GM21737 (cell line): ENCODE results near the gene TMEM174.

Experiments used
- ATAC-seq: cut with Tn5 transposase; IDR thresholded peaks from one replicate; pipeline ENCODE4 v1.9.1; 2021; ENCODE audit warnings: mild to moderate bottlenecking, moderate library complexity; ENCODE audit not compliant: unreplicated experiment

TMEM174 gene, protein sequence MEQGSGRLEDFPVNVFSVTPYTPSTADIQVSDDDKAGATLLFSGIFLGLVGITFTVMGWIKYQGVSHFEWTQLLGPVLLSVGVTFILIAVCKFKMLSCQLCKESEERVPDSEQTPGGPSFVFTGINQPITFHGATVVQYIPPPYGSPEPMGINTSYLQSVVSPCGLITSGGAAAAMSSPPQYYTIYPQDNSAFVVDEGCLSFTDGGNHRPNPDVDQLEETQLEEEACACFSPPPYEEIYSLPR

DNA sequence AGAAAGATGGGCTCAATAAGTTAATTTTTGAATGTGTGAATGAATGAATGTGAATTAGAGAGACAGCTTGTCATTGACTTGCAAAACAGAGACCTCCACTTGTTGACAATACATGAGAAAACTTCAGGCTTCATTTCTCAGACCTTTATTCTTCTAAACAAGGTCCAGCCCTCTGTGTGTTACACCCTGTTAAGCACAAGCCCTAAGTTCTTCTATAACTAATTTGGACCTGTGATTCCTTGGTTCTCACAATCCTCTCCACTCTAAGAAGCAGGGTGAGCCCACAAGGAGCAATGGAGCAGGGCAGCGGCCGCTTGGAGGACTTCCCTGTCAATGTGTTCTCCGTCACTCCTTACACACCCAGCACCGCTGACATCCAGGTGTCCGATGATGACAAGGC is at the start of gene TMEM174:
Gene TMEM174, plus strand, starts transcription at position 243 of the 400 bp plus-strand sequence. Its CDS starts 51 bp downstream, at position 294.
- no peak for ATAC-seq

DNA sequence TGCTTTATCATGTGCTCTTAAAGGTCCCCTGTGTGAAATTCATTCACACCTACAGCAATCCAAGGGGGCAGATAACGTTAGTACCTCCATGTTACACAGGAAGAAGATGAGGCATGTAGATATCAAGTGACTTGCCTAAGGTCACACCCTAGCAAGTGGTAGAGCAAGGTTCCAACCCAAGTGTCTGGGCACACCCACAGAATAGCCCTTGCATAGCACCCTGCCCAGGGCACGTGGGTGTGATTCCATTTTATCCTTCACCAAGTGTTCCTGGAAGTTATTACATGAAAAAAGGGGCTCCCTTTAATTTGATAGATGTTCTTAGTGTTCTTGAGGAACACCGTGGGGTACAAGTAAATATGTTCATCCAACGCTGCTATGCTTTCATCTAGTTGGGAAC is 47.7 kb upstream of the TMEM174 start:
- ATAC-seq: no peak

DNA sequence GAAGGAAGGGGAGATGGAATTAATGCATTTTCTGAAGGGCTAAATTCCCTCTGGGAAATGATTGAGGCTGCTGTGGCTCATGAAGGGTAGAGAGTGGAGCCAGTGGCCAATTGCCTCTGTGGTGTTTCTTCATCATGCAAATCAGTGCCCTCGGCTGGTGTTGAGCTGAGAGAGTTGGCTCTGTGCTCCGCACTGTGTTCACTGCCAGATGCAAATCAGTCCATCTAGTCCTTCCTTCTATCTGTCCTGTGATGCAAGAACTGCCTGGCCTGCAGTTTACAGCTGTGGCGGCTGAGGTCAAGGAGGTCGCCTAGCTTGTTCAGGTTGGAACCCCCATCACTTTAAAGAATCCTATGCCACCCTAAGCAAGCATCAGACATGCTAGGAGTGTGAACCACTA is 46.6 kb upstream of the TMEM174 start:
- ATAC-seq: no peak

DNA sequence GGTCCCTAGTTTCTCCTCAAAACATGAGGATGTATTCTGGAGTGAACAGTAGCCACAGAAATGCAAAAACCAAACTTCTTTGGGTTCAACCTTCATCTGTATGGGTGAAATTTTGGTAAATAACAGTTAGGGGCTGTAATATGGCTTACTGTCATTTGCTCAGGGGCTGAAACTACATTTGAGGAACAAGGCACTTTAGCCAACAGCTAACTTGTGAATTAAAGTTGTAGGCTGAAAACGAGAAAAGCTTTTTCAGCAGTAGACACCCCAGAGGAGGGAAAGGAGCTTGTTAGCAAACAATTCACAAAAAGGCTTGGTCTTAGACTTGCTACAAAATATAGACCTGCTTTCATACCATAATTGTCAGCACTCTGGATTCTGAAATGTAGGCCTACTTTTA is 46.0 kb upstream of the TMEM174 start:
- no peak for ATAC-seq

DNA sequence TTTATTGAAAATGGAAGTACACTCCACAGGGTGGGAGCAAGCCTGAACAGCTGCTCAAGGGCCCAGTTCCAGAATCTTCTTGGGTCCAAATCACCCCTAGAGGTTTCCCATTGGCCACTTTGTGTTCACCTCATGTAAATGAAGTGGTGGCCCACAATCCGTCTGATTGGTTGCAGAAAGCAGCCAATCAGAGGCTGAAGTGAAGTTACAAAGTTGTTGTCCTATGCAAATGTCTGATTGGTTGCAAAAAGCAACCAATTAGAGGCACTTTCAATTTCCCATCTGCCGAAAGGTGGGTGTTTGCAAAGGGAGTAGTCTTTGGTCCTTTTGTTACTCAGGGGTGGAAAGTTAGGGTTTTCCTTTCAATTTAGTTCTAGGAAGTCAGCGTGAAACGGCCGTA is 43.9 kb upstream of the TMEM174 start:
- ATAC-seq: no peak

DNA sequence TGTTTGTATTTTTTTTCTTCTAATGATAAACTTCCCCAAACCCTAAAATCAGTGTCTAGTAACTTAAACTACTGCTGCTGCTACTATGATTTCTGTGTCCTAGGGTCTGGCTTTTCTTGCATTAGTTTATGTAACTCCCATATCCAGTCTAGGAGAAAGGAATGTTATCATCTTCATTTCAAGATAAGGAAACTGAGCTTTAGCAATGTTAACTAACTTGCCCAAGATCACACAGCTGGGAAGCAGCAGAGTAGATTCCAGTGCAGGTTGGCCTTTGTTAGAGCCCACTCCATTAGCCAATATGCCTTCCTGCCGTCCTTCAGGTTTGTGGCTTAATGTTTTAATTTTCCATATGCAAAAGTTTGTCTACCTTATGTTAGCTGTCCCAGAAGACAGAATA is 42.2 kb upstream of the TMEM174 start:
- ATAC-seq: no peak

DNA sequence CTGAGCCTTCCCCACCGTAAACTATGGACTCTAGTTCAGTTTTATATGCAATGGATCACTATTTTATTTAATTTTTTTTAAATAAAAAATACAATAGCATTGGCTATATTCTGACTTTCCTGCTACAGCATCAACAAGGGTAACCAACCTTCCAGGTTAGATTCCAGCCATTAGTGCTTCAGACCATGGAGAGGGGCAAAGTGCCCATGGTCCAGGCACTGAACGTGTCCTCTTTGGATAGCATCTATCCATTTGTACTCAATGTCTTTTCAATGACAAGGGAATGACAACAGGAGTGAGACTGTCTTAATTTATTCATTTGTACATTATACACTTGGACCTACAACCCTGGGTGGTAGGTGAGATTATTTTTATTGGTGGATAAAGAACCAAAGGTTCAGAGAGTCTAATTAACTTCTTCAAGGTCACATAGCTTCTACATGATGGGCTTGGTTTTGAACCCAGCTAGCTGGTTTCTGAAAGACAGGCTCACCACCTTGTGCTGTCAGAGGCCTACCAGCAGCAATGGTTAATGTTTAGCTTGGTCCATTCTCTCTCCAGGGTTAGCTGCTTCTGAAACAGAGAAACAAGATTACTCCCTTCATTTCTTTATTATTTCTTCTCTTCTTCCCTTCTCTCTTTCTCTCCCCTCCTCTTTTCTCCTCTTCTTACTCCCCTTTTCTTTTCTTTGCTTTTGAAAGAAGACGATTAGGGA is 41.1 kb upstream of the TMEM174 start:
- no peak for ATAC-seq

DNA sequence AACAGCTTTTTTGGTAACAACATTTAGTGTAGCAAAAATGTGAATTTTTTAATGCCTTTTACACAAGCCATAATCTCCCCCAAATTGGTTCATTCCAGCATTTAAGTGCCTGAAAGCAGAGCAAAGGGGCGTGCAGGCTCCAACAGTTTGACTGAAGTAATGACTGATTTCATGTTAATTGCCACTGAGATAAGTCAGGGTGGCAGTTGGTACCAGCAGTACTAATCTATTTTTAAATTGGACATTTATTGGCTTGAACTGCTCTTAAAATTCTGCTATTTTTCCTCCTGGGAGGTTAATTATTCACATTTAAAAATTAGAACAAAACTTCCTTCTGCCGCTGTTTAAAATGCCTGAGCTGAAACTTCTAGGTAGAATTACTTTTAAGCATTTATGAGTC is 40.2 kb upstream of the TMEM174 start:
- ATAC-seq: no peak

DNA sequence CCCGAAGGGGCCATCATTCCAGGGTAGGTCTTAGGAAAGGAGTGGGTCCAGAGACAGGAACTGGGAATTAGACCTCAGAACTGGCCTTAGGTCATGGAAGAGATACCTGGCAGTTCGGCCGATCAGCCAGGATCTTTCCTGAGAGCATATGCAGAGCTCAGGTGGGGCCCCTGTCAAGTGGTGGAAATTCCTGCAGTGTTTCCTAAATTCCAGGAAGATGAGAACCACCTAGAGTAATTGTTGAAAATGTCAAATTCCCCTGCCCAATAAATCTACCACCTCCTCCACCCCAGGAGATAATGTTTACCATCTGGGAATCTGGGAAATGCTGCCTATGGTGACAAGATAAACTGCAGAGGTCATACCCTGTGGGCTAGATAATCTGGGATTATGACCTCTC is 38.0 kb upstream of the TMEM174 start:
- ATAC-seq: no peak

DNA sequence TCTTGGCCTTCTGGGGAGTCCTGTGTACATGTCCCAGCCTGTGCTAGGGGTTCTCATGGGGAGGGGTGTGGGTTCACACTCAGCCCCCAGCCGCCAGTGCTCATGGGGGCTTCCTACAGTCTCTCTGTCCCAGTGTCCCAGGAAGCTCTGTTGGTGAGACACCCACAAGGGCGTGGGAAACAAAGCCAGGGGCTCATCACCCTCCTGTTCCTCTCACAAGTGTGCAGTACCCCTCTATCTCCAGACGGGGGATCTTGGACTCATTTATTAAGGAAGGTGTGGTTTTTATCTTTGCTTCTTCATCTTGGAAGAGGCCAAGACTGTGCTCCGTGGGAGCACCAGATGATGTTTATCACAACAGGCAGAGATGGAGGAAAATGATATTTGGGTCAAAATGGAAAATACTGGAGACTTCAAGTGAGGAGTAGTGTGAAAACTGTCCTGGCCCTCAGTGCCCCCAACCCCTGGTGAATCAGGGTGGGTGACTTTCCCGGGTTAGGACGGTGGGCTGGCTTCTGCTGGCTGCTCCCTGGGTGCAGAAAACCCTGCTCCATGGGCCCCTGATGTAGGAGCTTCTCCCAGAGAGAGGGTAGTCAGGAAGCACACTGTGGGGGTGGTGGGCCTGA is 37.5 kb upstream of the TMEM174 start:
- ATAC-seq: no peak

DNA sequence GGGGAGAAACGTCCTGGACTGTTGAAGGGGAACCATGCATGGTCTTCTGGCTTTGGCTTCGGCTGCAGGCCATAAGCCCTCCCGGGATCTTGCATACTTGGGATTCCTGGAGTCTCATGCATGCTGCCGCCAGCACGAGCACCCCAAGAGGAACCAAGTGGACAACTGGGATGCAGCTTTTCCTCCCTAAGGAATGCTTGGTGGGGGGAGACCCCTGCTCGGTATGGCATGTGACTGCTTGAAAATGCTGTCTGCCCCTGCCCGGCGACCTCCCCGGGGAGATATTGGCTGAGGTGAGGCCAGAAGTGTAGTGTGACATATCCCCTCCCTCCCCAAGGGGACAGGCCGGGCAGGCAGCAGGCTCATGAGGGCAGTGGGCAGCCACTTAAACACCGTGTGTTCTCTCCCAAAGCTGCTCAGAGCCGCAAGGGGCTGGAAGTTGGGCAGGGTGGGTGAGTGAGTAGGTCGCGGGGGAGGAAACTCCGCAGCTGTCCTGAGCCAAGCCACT is 36.9 kb upstream of the TMEM174 start:
- no peak for ATAC-seq

DNA sequence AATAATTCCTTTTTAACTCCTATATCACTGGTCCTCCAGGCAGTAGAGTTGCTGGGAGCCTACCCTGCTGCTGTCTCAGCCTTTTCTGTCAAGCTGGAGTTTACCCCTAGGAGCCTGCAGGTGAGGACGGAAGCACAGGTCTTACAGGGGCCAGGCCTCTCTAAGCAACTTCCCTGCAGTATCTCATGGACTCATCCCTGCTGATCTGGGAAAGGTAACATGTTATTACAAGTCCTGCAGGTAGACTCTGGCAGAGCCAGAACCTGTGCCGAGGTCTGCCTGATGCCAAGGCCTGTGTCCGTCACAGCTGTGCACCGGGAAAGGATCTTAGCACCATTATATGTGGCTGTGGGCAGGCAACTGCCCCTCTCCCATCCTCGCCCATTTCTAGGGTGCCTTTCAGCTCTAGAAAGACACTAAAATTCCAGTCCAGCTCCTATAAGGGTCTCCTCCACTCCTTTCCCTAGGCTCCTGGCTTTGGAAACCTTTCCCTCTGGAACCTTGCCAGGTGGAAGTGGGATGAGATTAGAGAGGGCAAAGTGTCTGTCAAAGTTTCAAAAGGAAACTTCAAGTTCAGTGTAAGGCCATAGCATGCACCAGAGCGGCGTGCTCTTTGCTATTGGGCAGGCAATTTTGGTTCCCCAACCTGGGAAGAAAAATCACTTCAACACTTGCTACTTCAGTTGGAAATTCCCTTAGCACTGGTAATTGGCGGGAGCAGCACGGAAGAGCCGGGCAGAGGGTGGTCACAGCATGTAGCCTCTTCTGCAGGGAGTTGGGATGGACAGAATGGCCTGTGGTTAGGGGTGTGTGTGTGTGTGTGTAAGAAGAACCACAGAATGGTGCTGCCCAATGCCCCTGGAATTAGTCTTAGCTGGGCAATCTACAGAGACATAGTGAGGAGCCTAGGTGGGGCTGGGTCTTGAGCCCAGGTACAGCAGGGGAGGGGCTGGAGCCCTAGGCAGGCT is 35.1 kb upstream of the TMEM174 start:
- no peak for ATAC-seq

DNA sequence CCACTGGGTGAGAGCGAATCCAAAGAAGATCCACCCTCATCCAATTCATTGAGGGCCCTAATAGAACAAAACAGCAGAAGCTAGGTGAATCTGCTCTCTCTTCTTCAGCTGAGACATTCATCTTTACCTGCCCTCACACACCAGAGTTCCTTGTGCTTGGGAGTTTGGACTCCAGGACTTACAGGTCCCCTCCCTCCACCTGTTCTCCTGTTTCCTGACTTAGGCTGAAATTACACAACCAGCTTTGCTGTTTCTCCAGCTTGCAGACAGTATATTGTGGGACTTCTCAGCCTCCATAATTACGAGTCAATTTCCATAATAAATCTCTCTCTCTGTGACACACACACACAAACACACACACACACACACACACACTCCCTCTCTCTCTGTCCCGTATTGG is 33.5 kb upstream of the TMEM174 start:
- ATAC-seq: no peak

DNA sequence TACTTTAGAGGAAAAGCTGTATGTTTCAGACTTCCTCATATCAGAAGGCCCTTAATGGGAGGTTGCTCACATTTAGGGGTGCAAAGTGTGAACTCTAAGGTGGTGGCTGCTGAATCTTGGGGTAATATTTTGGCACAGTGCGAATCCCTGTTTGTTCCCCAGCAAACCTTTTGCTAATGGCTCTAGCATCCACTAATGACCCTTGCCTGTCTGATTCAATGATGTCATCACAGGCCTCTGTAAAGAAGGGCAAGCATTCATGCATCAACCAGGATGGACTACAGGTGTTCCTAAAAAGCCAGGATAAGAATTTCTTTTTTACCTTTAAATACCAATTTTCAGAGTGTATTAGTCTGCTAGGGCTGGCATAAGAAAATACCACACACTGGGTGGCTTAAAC is 32.2 kb upstream of the TMEM174 start:
- ATAC-seq: no peak

DNA sequence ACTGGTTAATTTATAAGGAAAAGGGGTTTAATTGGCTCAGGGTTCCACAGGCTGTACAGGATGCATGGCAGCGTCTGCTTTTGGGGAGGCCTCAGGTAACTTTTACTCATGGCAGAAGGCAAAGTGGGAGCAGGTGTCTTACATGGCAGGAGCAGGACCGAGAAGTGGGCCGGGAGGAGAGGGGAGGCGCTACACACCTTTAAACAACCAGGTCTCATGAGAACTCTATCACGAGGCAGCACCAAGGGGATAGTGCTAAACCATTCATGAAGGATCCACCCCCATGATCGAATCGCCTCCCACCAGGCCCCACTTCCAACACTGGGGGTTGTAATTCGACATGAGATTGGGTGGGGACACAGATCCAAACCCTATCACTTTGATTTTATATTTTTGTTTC is 31.0 kb upstream of the TMEM174 start:
- no peak for ATAC-seq

DNA sequence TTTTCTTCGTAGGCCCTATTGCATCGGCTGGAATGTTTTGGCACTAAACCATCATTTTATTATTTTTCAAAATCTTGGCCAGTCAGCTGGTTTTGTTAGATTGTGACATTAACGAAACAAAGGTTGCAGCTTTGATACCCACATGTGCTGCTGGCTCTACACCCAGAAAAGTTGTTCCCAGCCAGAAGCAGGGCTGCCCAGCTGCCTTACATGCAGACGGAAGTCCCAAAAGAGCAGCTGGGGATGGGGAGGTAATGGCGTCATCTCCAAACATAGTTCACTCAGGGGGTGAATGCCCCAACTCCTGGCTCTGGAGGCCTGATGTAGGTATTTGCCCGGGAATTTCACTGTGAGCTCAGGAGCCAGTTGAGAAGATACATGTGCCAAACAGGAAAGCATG is 29.3 kb upstream of the TMEM174 start:
- no peak for ATAC-seq

DNA sequence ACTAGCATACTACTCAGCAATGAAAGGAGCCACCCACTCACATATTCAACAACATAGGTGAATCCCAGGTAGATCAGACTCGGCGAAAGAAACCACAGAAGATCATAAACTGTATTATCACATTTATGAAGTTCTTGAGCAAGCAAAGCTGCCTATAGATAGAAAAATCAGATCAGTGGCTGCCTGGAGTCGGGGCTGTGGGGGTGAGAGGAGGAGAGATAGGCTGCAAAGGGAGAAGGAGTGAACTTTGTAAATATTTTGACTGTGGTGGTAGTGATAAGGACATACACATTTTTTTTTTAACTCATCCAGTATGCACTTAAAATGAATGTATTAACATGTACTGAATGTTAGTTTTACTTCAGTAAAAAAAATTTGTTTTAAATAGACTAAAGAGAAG is 23.5 kb upstream of the TMEM174 start:
- ATAC-seq: no peak

DNA sequence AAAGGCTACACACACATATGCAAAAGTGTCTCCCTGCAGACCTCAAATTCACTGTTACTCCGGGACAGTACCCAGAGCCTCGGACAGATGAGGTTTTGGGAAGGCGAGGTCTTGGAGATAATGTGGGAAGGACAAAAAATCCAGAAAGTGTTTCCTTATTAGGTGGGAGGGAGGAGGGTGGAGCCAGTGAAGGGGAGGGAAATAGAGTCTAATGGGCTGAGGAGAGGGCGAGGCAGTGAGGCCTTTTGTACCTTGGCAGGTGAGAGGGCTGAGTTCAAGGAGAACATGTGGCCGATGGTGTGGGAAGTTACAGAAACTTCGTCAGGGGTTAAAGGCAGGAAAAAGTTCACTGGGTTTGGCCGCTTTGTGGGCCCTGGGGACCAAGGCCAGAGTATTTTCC is 22.1 kb upstream of the TMEM174 start:
- no peak for ATAC-seq

DNA sequence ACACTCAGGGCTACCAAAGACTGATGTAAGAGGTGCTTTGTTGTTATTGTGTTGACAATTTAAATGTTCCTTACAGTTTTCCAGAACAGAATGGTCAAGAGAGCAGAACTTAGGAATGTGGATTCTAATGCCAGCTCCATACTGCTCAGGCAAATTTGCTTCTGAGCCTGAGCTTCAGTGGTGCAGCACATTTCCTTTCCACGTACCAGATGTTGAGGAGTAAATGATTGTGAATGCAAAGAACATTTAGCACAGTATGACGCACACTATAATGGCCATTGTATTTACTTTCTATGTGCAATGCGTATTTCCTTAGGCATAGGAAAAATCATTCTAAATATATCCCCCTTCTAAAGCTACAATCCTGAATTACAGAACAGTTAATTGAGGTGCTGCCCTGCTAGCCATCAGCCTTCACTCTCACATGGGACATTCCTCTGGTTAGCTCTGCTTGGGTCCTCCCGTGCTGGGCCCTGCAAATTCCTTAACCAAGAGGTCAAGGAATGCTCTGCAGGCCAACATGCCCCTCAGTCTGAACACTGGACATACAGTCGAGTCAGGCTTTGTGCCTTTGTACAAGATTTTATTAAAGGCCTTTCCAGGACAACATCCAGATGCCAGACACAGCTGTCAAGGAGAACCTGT is 21.1 kb upstream of the TMEM174 start:
- no peak for ATAC-seq
